Measurements from ENCODE around the gene MLXIPL.

DNA sequence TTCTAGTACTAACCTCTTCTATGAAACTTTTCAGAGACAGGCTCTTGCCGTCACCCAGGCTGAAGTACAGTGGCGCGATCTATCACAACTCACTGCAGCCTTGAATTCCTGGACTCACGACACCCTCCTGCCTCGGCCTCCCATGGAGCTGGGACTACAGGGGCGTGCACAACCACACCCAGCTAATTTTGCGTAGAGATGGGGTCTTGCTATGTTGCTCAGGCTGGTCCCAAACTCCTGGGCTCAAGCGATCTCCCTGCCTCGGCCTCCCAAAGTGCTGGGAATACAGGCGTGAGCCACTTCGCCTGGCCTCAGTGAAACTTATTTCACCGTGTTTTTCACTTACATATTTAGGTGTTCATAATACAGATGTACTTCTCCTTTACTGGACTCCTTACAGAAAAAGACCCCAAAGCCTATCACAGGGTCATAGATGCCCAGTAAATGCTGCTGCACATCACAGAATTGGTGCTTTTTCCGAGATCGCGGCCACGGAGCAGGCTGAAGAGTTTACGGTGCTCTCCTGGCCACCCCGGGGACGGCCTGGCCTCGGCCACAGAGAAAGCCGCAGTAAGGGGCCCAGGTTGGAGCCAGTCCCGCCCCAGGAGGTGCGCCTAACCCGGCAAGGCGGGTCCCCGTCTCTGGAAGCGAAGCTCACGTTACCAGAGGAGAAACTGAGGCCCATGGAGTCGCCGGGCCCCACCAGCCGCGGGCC is 46.5 kb downstream of the MLXIPL start:
- TF ChIP-seq EZH2 (IDR thresholded peaks at IDR 0.05) (no peak), POLR2AphosphoS5 (IDR thresholded peaks at IDR 0.05; ENCODE audit: borderline replicate concordance, low read depth, low read length) (no peak), FOXP2 (optimal IDR thresholded peaks at IDR 0.05; ENCODE audit: control extremely low read depth, extremely low read length, insufficient read depth) (no peak)
